Measurements from ENCODE around the gene LPP.

DNA sequence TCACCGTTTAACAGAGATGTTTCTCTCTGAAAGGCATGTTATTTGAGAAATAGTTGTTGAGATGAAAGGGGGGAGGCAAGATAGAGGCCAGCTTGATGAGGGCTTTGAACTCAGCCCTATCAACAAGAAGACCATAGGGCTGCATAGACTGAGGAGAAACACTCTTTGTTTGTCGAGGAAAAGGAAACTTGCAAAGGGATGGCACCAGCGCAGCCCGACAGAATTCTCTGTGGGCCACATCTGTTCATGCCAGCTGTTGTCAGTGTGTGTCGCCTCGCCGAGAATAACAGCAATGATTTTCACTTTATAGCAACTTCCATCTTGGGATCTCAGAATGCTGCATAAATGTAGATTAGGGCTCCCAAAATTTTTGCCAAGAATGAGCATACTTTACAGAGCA, 539.5 kb downstream of the LPP start:
- TF ChIP-seq, protein P1, sequence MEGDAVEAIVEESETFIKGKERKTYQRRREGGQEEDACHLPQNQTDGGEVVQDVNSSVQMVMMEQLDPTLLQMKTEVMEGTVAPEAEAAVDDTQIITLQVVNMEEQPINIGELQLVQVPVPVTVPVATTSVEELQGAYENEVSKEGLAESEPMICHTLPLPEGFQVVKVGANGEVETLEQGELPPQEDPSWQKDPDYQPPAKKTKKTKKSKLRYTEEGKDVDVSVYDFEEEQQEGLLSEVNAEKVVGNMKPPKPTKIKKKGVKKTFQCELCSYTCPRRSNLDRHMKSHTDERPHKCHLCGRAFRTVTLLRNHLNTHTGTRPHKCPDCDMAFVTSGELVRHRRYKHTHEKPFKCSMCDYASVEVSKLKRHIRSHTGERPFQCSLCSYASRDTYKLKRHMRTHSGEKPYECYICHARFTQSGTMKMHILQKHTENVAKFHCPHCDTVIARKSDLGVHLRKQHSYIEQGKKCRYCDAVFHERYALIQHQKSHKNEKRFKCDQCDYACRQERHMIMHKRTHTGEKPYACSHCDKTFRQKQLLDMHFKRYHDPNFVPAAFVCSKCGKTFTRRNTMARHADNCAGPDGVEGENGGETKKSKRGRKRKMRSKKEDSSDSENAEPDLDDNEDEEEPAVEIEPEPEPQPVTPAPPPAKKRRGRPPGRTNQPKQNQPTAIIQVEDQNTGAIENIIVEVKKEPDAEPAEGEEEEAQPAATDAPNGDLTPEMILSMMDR (IDR thresholded peaks at IDR 0.05; ENCODE audit: low read length) = no peak
- no peak for TF ChIP-seq EZH2 (optimal IDR thresholded peaks at IDR 0.05; ENCODE audit: low read depth, low read length)

Data from MM.1S (cell line).